Nephron (organoid): Measurements from ENCODE around the gene DDX19B.
"Not testable (repeated sequence)": the region's sequence is repeated elsewhere in the genome, so short reads cannot be mapped to it uniquely, and the experiment has no call there.

Source experiments
- H3K27ac Mint-ChIP-seq, 3 experiments: 2 replicates each; pipeline ENCODE4 v1.8.0; 2020; ENCODE audit warnings: mixed read lengths in 3 of 3, mild to moderate bottlenecking in 2 of 3, moderate library complexity in 1 of 3
- H3K27me3 Mint-ChIP-seq: 2 replicates; pipeline ENCODE4 v1.8.0; 2021; ENCODE audit warnings: low read depth, mild to moderate bottlenecking, moderate library complexity, mixed read lengths
- H3K36me3 Mint-ChIP-seq: 2 replicates; pipeline ENCODE4 v1.8.0; 2020; ENCODE audit warnings: low read depth, mixed read lengths
- H3K4me1 Mint-ChIP-seq: 2 replicates; pipeline ENCODE4 v1.8.0; 2020; ENCODE audit warnings: mixed read lengths
- H3K4me3 Mint-ChIP-seq, 3 experiments: 2 replicates each; pipeline ENCODE4 v1.8.0; 2020; ENCODE audit warnings: mild to moderate bottlenecking in 3 of 3, mixed read lengths in 3 of 3, moderate library complexity in 2 of 3
- H3K9me3 Mint-ChIP-seq: 2 replicates; pipeline ENCODE4 v1.8.0; 2020; ENCODE audit warnings: mixed read lengths
- TF ChIP-seq, protein P1 (sequence below), 3 experiments: fragments of 200-600 bp; sonication (generic); IDR thresholded peaks; one replicate each; pipeline ENCODE4 v1.5.0; 2021; ENCODE audit warnings: antibody characterized with exemption in 3 of 3; ENCODE audit not compliant: unreplicated experiment in 3 of 3

Gene DDX19B

DNA sequence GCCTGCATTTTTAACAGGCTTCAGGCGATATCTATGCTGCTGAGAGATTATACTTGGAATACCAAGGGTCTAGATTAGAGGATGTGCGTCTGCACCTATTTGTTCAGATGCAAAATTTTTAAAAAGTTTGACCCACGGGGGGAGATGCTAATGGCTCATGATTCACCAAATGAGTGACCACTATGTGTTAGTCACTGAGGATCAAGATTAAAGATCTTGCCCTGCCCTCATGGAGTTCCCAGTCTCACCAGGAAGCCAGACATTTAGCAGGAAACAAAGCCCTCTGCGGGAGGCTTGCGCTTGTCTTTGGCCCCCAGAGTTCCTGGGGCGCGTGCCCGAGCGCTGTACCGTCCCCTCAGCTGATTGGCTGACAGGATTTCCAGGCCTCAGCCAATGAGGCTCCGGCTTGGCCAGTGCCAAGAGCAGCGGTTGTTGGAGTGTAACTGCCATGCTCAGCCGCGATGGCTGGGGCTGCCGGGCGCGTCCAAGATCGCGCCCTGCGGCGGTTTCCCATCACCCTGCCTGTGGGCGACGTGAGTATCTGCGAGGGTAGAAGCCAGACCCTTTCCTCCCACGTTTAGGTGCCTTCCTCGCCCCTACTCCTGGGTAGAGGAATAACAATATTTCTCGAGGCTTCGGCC, 4.5 kb upstream of the DDX19B start:
- no peaks in the 10 kb centered on the region for H3K27me3 Mint-ChIP-seq
- TF ChIP-seq, protein P1, sequence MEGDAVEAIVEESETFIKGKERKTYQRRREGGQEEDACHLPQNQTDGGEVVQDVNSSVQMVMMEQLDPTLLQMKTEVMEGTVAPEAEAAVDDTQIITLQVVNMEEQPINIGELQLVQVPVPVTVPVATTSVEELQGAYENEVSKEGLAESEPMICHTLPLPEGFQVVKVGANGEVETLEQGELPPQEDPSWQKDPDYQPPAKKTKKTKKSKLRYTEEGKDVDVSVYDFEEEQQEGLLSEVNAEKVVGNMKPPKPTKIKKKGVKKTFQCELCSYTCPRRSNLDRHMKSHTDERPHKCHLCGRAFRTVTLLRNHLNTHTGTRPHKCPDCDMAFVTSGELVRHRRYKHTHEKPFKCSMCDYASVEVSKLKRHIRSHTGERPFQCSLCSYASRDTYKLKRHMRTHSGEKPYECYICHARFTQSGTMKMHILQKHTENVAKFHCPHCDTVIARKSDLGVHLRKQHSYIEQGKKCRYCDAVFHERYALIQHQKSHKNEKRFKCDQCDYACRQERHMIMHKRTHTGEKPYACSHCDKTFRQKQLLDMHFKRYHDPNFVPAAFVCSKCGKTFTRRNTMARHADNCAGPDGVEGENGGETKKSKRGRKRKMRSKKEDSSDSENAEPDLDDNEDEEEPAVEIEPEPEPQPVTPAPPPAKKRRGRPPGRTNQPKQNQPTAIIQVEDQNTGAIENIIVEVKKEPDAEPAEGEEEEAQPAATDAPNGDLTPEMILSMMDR (IDR thresholded peaks at IDR 0.05; ENCODE audit: unreplicated experiment in 3 of 3), result no peak
- H3K4me1 Mint-ChIP-seq, result peaks cover 13% of the 10 kb centered on the region
- peaks cover 3% of the 10 kb centered on the region for H3K36me3 Mint-ChIP-seq
- H3K9me3 Mint-ChIP-seq, result no peaks in the 10 kb centered on the region
- no peak overlapping the region for H3K4me3 Mint-ChIP-seq
- no peak overlapping the region for H3K27ac Mint-ChIP-seq

DNA sequence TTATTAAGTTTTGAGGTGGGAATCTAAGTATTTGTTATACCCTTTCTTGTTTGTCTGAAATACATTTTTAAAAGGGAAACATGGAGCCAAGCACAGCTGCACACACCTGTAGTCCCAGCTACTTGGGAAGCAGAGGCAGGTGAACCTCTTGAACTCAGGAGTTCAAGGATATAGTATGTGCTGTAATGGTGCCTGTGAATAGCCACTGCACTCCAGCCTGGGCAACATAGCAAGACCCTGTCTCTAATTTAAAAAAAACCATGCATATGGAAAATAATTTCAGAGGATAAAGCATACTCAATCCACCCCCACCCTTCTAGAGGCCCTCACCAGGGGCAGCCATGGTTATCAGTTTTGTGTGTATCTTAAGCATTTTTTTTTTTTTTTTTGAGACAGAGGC, 3.4 kb upstream of the DDX19B start:
- H3K9me3 Mint-ChIP-seq, result no peaks in the 10 kb centered on the region
- H3K36me3 Mint-ChIP-seq, result peaks cover 10% of the 10 kb centered on the region
- peaks cover 14% of the 10 kb centered on the region for H3K4me1 Mint-ChIP-seq
- no peaks in the 10 kb centered on the region for H3K27me3 Mint-ChIP-seq
- no peak overlapping the region for H3K27ac Mint-ChIP-seq
- no peak overlapping the region for H3K4me3 Mint-ChIP-seq
- TF ChIP-seq, protein P1 (IDR thresholded peaks at IDR 0.05; ENCODE audit: unreplicated experiment in 3 of 3), result no peak

DNA sequence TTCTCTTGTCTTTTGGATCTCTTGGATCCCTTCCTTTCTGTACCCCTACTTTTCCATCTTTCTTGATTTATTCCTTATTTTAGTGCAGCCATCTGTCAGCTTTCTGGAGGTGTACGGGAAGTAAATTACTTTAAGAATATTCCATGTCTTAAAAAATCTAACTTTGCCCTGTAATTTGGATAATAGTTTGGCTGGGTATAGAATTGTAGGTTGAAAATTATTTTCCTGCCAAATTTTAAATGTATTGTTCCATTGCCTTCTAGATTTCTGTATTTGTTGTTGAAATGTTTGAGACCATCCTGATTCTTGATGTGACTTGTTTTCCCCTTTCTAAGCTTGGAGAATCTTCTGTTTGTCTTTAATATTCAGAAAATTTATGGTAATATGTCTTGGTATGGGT, 2.1 kb downstream of the DDX19B start:
- TF ChIP-seq, protein P1 (IDR thresholded peaks at IDR 0.05; ENCODE audit: unreplicated experiment in 3 of 3), result no peak
- no peaks in the 10 kb centered on the region for H3K27me3 Mint-ChIP-seq
- H3K36me3 Mint-ChIP-seq, result peaks cover 44% of the 10 kb centered on the region
- peak overlapping the region in 2 of 3 experiments; percentile 14 to 23 for H3K27ac Mint-ChIP-seq
- peak overlapping the region; percentile 91 to 98 (median 94) for H3K4me3 Mint-ChIP-seq
- peaks cover 14% of the 10 kb centered on the region for H3K4me1 Mint-ChIP-seq
- H3K9me3 Mint-ChIP-seq, result peaks cover 22% of the 10 kb centered on the region

DNA sequence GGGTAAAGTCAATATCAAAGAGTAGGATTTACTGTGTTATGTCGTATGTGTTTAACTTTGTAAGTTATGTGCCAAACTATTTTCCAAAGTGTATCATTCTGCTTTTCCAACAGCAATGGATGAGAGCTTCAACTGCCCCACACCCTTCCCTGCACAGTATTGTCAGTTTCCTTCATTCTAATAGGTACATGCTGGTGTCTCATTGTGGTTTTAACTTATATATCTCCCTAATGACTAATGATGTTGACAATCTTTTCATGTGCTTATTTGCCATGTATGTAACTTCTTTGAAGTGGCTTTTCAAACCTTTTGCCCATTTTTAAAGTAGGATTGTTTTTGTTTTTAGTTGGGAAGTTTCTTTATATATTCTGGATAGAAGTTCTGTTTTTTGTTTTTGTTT, 3.8 kb downstream of the DDX19B start:
- peaks cover 14% of the 10 kb centered on the region for H3K4me1 Mint-ChIP-seq

DNA sequence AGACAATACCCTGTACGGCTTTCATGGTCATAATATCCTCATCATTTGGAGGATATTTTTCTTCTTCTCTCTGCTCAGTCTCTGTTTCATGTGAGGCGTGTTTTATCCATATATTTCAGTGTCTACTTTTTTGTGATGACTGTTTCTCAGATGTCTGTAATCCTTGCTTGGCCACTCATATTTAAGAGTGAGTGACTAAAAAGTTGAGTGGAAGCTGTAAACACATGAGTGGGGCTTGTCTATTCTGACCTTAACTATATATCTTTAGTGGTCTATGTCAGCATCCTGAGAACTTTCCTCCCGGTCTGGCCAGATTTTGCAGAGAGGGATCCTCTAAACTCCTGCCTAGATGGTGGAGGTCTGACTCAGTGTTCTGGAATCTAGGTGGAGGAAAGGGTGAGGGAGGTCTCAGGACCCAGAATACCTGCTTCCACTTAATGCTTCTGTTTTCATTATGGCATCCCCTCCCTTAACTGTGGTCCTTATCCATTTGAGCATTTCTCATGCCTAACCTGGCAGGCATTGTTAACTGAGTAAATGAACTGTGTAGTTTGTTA, 6.0 kb downstream of the DDX19B start:
- Mint-ChIP-seq H3K4me3 (no peak overlapping the region), H3K36me3 (peaks cover 55% of the 10 kb centered on the region), H3K27ac (peak overlapping the region in 1 of 3 experiments; percentile 5), H3K27me3 (no peaks in the 10 kb centered on the region), H3K4me1 (no peaks in the 10 kb centered on the region), H3K9me3 (peaks cover 22% of the 10 kb centered on the region)
- TF ChIP-seq, protein P1 (IDR thresholded peaks at IDR 0.05; ENCODE audit: unreplicated experiment in 3 of 3), result no peak

More for the DNA sequence above, 3.8 kb downstream of the DDX19B start:
- H3K4me3 Mint-ChIP-seq, result no peak overlapping the region
- no peaks in the 10 kb centered on the region for H3K27me3 Mint-ChIP-seq
- no peak overlapping the region for H3K27ac Mint-ChIP-seq
- TF ChIP-seq, protein P1 (IDR thresholded peaks at IDR 0.05; ENCODE audit: unreplicated experiment in 3 of 3), result no peak
- H3K9me3 Mint-ChIP-seq, result peaks cover 22% of the 10 kb centered on the region
- H3K36me3 Mint-ChIP-seq, result peaks cover 53% of the 10 kb centered on the region

DNA sequence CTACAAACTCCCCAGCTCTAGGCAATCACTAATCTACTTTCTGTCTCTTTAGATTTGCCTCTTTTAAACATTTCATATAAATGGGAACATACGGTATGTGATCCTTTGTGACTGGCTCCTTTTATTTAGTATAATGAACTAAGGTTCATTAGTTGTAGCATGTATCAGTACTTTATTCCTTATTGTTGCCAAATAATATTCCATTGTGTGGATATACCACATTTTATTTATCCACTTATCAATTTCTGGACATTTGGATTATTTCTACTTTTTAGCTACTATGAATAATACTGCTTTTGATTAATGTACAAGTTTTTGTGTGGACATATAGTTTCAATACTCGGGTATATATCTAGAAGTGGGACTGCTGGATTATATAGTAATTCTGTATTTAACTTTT, 7.9 kb downstream of the DDX19B start:
- TF ChIP-seq, protein P1 (IDR thresholded peaks at IDR 0.05; ENCODE audit: unreplicated experiment in 3 of 3), result no peak
- Mint-ChIP-seq H3K27ac (no peak overlapping the region), H3K36me3 (peaks cover 39% of the 10 kb centered on the region), H3K9me3 (peaks cover 12% of the 10 kb centered on the region), H3K27me3 (no peaks in the 10 kb centered on the region), H3K4me3 (no peak overlapping the region), H3K4me1 (no peaks in the 10 kb centered on the region)

DNA sequence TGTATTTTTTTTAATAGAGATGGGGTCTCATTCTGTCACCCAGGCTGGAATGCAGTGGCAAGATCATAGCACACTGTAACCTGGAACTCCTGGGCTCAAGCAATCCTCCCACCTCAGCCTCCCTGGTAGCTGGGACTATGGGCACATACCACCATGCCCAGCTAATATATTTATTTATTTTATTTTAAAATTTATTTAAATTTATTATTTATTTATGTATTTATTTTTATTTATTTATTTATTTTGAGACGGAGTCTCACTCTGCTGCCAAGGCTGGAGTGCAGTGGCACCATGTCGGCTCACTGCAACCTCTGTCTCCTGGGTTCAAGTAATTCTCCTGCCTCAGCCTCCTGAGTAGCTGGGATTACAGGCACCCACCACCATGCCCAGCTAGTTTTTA, 8.7 kb downstream of the DDX19B start:
- not testable (repeated sequence) for H3K27me3 Mint-ChIP-seq, H3K9me3 Mint-ChIP-seq, H3K4me1 Mint-ChIP-seq, H3K4me3 Mint-ChIP-seq, H3K27ac Mint-ChIP-seq
- peaks cover 36% of the 10 kb centered on the region for H3K36me3 Mint-ChIP-seq
